ENCODE data around the gene GJB4. TPM values are rescaled to one million over a fixed set of nuclear protein-coding genes. Genes with fewer than 3 reads are reported as not detected.

GJB4 gene
- total and polyA plus RNA-seq, 4 donors: not detected

GRCh38 chr1:34746101-34746500, 13.4 kb upstream of the GJB4 start:
- Histone ChIP-seq H3K9ac (ENCODE audit: low read depth in 1 of 2, low read length in 2 of 2) (no peak overlapping the region), H3K36me3 (ENCODE audit: control insufficient read depth in 4 of 4, insufficient read depth in 3 of 4, low read depth in 1 of 4, low read length in 3 of 4) (no peaks in the 10 kb centered on the region), H3K9me3 (ENCODE audit: control insufficient read depth in 4 of 4, low read length in 3 of 4) (no peaks in the 10 kb centered on the region), H3K4me1 (ENCODE audit: control insufficient read depth in 4 of 4, insufficient read depth in 4 of 4, low read length in 3 of 4) (peaks cover 0 to 5% (median 2%) of the 10 kb centered on the region in 4 donors), H3K27ac (ENCODE audit: low read depth in 1 of 2, low read length in 2 of 2) (no peak overlapping the region), H3K27me3 (ENCODE audit: control insufficient read depth in 4 of 4, insufficient read depth in 4 of 4, low read length in 3 of 4) (no peaks in the 10 kb centered on the region), H3K4me3 (ENCODE audit: low read depth in 1 of 3, low read length in 3 of 3) (no peak overlapping the region)
- no peak for TF ChIP-seq HNF4G (IDR thresholded peaks at IDR 0.05)
- 91% methylated on average over 4 of the region's 4 CpGs for WGBS
- no peak for DNase-seq (ENCODE audit: low spot score)

- Histone ChIP-seq H3K4me1 (ENCODE audit: control insufficient read depth in 4 of 4, insufficient read depth in 4 of 4, low read length in 3 of 4) (peaks cover 0 to 5% (median 2%) of the 10 kb centered on the region in 4 donors), H3K9ac (ENCODE audit: low read depth in 1 of 2, low read length in 2 of 2) (no peak overlapping the region), H3K36me3 (ENCODE audit: control insufficient read depth in 4 of 4, insufficient read depth in 3 of 4, low read depth in 1 of 4, low read length in 3 of 4) (no peaks in the 10 kb centered on the region), H3K27me3 (ENCODE audit: control insufficient read depth in 4 of 4, insufficient read depth in 4 of 4, low read length in 3 of 4) (no peaks in the 10 kb centered on the region), H3K9me3 (ENCODE audit: control insufficient read depth in 4 of 4, low read length in 3 of 4) (no peaks in the 10 kb centered on the region), H3K4me3 (ENCODE audit: low read depth in 1 of 3, low read length in 3 of 3) (no peak overlapping the region), H3K27ac (ENCODE audit: low read depth in 1 of 2, low read length in 2 of 2) (no peak overlapping the region)
- WGBS: 74% methylated on average over 18 of the region's 18 CpGs
- TF ChIP-seq EGR1 (IDR thresholded peaks at IDR 0.05; ENCODE audit: low read depth in 2 of 2): no peak
- no peak for TF ChIP-seq ZBTB33 (IDR thresholded peaks at IDR 0.05)
- TF ChIP-seq REST (IDR thresholded peaks at IDR 0.05): no peak
- no peak for TF ChIP-seq HNF4A (conservative IDR thresholded peaks at IDR 0.05)
- TF ChIP-seq TAF1 (conservative IDR thresholded peaks at IDR 0.05): no peak
- TF ChIP-seq GABPA (IDR thresholded peaks at IDR 0.05 in 1 of 2, conservative IDR thresholded peaks at IDR 0.05 in 1 of 2): no peak
- TF ChIP-seq HNF4G (IDR thresholded peaks at IDR 0.05): no peak
- no peak for TF ChIP-seq YY1 (IDR thresholded peaks at IDR 0.05)
- TF ChIP-seq JUND (IDR thresholded peaks at IDR 0.05): no peak
- TF ChIP-seq RAD21 (IDR thresholded peaks at IDR 0.05): no peak
- no peak for TF ChIP-seq MAX (IDR thresholded peaks at IDR 0.05)
- no peak for TF ChIP-seq FOXA1 (IDR thresholded peaks at IDR 0.05)
- TF ChIP-seq FOXA2 (IDR thresholded peaks at IDR 0.05): no peak
- no peak for DNase-seq (ENCODE audit: low spot score)
These were observed 12.5 kb upstream of the GJB4 start for GRCh38 chr1:34746785-34747637.
